Ishikawa (cell line): Measurements from ENCODE around the gene RSAD1.

Experiments used
- CREB1 ChIP-seq: IDR thresholded peaks from 2 replicates; pipeline ENCODE4 v1.6.1; 2012; ENCODE audit warnings: low read depth
- EGR1 ChIP-seq: IDR thresholded peaks from 2 replicates; pipeline ENCODE4 v1.6.1; 2012
- EP300 ChIP-seq: IDR thresholded peaks from 2 replicates; pipeline ENCODE4 v1.6.1; 2012; ENCODE audit warnings: borderline replicate concordance
- FOXM1 ChIP-seq: IDR thresholded peaks from 2 replicates; pipeline ENCODE4 v1.6.1; 2012; ENCODE audit warnings: low read depth, borderline replicate concordance
- MAX ChIP-seq: IDR thresholded peaks from 2 replicates; pipeline ENCODE4 v1.6.1; 2012
- NFIC ChIP-seq: IDR thresholded peaks from 2 replicates; pipeline ENCODE4 v1.6.1; 2012
- RAD21 ChIP-seq: IDR thresholded peaks from 2 replicates; pipeline ENCODE4 v1.6.1; 2012; ENCODE audit warnings: low read depth
- REST ChIP-seq: IDR thresholded peaks from 2 replicates; pipeline ENCODE4 v1.6.1; 2012; ENCODE audit warnings: low read depth, mild to moderate bottlenecking
- TAF1 ChIP-seq: IDR thresholded peaks from 2 replicates; pipeline ENCODE4 v1.6.1; 2012; ENCODE audit warnings: low read depth, mild to moderate bottlenecking
- TCF12 ChIP-seq: IDR thresholded peaks from 2 replicates; pipeline ENCODE4 v1.6.1; 2012; ENCODE audit warnings: low read depth
- TEAD4 ChIP-seq: IDR thresholded peaks from 2 replicates; pipeline ENCODE4 v1.6.1; 2012
- YY1 ChIP-seq: IDR thresholded peaks from 2 replicates; pipeline ENCODE4 v1.6.1; 2012; ENCODE audit warnings: low read depth
- ZBTB7A ChIP-seq: IDR thresholded peaks from 2 replicates; pipeline ENCODE4 v1.6.1; 2012; ENCODE audit warnings: low read depth

GRCh38 chr17:50481648-50482047, 3.0 kb downstream of the RSAD1 start:
- TF ChIP-seq EGR1 (no peak), FOXM1 (no peak), YY1 (no peak), NFIC (no peak), EP300 (no peak), REST (no peak), ZBTB7A (no peak), TEAD4 (no peak), TAF1 (no peak), RAD21 (no peak), CREB1 (no peak), TCF12 (no peak), MAX (no peak)
